Cardiac muscle cell (in vitro differentiated cells and primary cell): ENCODE results near the gene ENOX1. TPM values are rescaled to one million over a fixed set of nuclear protein-coding genes. Genes with fewer than 3 reads are reported as not detected.
A peak's percentile ranks its signal among the peaks of the same experiment; 100 is the strongest.

Source experiments
- DNase-seq, 2 donors: peaks; one replicate each; pipeline versions ENCODE4 v3.0.0 to v3.0.0-alpha.2; 2010 to 2017; ENCODE audit warnings: low read depth in 1 of 2, low spot score in 1 of 2
- H3K27ac ChIP-seq: fragments of 200-600 bp; sonication (generic); 2 replicates; pipeline ENCODE4 v1.5.1; 2016
- H3K27me3 ChIP-seq: fragments of 200-600 bp; sonication (generic); 2 replicates; pipeline ENCODE4 v1.6.0; 2016; ENCODE audit warnings: control low read depth
- H3K36me3 ChIP-seq: fragments of 200-600 bp; sonication (generic); 2 replicates; pipeline ENCODE4 v1.5.1; 2016; ENCODE audit warnings: control low read depth
- H3K4me1 ChIP-seq: fragments of 200-600 bp; sonication (generic); 2 replicates; pipeline ENCODE4 v1.8.1; 2017; ENCODE audit warnings: low read depth, mild to moderate bottlenecking, mixed run types
- H3K4me3 ChIP-seq: fragments of 200-600 bp; sonication (generic); 2 replicates; pipeline ENCODE4 v1.5.1; 2016; ENCODE audit warnings: mild to moderate bottlenecking
- H3K9me3 ChIP-seq: fragments of 200-600 bp; sonication (generic); 2 replicates; pipeline ENCODE4 v1.5.1; 2017; ENCODE audit warnings: low read depth, mild to moderate bottlenecking, control low read depth
- polyA plus RNA-seq: library from polyadenylated mRNA; unstranded; fragments of >200 nt; fragmentation: Nextera tagmentation; extraction: Ambion mirVana; gene quantifications from 2 replicates; pipeline ENCODE4 v1.2.1, GENCODE V29; 2016
- total RNA-seq: library from RNA; depleted of rRNA; stranded (reverse); fragments of >200 nt; gene quantifications from 2 replicates; pipeline ENCODE4 v1.2.3, GENCODE V29; 2016
- TF ChIP-seq, protein P1 (sequence below): IDR thresholded peaks from 2 replicates; pipeline ENCODE4 v1.5.1; 2012; ENCODE audit warnings: low read depth, mild to moderate bottlenecking, low read length

Gene ENOX1
- total and polyA plus RNA-seq, 2 experiments from 2014 or later: 2.0 to 5.1 TPM

DNA sequence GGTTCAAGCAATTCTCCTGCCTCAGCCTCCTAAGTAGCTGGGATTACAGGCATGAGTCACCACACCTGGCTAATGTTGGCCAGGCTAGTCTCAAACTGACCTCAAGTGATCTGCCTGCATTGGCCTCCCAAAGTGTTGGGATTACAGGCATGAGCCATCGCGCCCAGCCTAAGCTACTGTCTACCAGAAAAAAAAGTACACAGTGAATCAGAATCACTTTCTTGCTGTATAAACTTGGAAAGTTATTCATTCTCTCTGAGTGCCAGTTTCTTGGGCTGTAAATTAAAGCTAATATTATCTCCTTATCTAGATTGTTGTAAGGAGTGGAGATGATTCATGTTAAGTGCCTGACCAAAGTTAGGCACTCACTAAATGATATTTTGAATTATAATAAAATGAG is 242.8 kb downstream of the ENOX1 start:
- peak in 1 of 2 donors; percentile 30 for DNase-seq
- Histone ChIP-seq H3K27ac (no peak overlapping the region), H3K9me3 (no peaks in the 10 kb centered on the region), H3K27me3 (no peaks in the 10 kb centered on the region), H3K4me1 (peaks cover 36% of the 10 kb centered on the region), H3K4me3 (no peak overlapping the region), H3K36me3 (no peaks in the 10 kb centered on the region)
- TF ChIP-seq, protein P1, sequence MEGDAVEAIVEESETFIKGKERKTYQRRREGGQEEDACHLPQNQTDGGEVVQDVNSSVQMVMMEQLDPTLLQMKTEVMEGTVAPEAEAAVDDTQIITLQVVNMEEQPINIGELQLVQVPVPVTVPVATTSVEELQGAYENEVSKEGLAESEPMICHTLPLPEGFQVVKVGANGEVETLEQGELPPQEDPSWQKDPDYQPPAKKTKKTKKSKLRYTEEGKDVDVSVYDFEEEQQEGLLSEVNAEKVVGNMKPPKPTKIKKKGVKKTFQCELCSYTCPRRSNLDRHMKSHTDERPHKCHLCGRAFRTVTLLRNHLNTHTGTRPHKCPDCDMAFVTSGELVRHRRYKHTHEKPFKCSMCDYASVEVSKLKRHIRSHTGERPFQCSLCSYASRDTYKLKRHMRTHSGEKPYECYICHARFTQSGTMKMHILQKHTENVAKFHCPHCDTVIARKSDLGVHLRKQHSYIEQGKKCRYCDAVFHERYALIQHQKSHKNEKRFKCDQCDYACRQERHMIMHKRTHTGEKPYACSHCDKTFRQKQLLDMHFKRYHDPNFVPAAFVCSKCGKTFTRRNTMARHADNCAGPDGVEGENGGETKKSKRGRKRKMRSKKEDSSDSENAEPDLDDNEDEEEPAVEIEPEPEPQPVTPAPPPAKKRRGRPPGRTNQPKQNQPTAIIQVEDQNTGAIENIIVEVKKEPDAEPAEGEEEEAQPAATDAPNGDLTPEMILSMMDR: no peak

DNA sequence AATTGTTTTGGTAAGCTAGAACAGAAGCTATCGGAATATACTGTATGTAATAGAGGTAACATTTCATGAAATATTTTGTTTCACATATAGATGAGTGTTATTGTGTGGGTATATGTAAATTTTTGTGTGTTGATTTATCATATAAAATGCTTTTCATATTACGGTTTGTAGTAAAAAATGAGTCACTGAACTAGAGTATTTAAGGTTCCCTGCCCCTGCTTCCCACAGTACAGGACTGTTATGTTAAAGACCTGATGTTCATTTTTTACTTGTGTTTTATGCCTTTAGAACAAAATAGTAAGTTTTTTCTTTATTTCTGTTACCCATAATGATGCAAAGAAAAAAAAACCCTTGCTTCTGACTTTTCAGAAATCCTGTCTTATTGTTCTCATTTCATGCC is 243.4 kb downstream of the ENOX1 start:
- TF ChIP-seq, protein P1: no peak
- Histone ChIP-seq H3K27me3 (no peaks in the 10 kb centered on the region), H3K27ac (no peak overlapping the region), H3K36me3 (no peaks in the 10 kb centered on the region), H3K9me3 (no peaks in the 10 kb centered on the region), H3K4me1 (peaks cover 36% of the 10 kb centered on the region), H3K4me3 (no peak overlapping the region)
- DNase-seq: no peak

DNA sequence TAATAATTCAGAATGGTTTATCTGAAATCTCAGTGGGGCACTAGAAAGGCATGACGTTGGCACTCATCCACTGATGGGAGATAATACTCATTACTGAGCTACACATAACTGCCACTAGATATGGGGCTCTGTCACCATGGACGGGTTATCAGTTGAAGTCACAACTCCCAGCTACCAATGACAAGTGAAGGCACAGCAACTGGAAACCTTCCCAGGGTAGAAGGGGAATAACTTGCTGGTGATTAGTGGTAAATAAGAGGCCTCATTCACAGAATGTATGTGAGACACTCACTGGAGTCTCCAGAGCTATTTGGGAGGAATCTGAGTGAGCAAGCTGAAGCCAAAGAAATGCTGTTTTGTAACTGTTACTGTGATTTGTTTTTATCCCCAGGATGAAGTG is 249.6 kb downstream of the ENOX1 start:
- no peaks in the 10 kb centered on the region for H3K27me3 ChIP-seq
- TF ChIP-seq, protein P1: no peak
- H3K4me1 ChIP-seq: peaks cover 12% of the 10 kb centered on the region
- no peak overlapping the region for H3K4me3 ChIP-seq
- no peaks in the 10 kb centered on the region for H3K36me3 ChIP-seq
- no peaks in the 10 kb centered on the region for H3K9me3 ChIP-seq
- DNase-seq: peak; percentile 45 to 76
- peak overlapping the region; percentile 40 for H3K27ac ChIP-seq

DNA sequence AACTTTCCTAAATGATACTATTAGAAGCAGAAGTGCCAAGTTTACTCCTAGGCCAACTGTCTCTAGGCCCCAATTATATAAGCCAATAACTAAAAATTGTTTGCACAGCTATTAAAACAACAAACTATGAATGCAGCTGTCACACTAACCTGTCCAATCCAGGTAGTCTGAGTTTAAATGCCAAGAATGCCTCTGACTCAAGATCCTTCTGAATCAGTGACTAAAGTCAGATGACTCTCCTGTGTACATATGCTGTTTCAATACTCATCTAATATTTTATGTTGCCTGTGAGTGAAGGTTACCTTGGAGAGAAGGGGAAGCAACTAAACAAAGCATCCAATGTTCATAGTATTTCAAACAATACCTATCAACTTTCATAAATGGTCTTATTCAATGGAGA is 257.0 kb downstream of the ENOX1 start:
- Histone ChIP-seq H3K4me3 (no peak overlapping the region), H3K27ac (no peak overlapping the region), H3K4me1 (no peaks in the 10 kb centered on the region), H3K9me3 (no peaks in the 10 kb centered on the region), H3K27me3 (no peaks in the 10 kb centered on the region), H3K36me3 (no peaks in the 10 kb centered on the region)
- TF ChIP-seq, protein P1: no peak
- no peak for DNase-seq

DNA sequence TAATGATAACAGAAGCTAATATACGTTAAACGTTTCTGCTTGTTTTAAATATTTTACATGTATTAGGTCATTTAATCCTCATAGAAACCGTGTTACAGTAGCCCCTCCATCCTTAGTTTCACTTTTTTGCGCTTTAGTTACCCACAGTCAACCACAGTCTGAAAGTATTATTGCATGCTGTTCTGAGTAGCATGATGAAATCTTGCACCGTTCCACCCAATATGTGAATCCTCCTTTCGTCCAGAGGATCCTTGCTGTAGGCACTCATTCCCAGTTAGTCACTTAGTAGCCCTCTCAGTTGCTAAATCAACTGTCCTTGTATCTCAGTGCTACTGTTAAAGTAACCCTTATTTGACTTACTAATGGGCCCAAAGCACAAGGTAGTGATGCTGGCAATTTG is 257.8 kb downstream of the ENOX1 start:
- H3K27me3 ChIP-seq: no peaks in the 10 kb centered on the region
- no peak overlapping the region for H3K4me3 ChIP-seq
- DNase-seq: no peak
- no peaks in the 10 kb centered on the region for H3K36me3 ChIP-seq
- H3K9me3 ChIP-seq: no peaks in the 10 kb centered on the region
- no peak overlapping the region for H3K27ac ChIP-seq
- TF ChIP-seq, protein P1: no peak
- H3K4me1 ChIP-seq: no peaks in the 10 kb centered on the region

DNA sequence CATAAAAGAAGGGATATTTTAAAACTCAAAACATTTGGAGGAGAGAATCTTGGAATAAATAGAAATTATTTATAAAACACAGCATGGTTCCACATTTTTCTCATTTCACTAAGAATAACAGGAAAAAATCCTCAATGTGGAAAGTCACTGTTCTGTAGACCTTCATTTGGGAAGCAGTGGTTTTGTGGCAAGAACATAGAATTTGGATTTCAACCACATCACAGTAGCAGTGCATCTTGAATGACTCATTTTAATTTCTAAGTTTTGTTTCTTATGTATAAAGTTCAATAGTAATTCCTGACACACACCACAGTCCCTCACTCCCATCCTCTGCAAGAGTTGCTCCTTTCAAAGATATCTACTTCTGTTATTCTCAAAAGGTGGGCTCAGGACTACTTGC is 264.0 kb downstream of the ENOX1 start:
- Histone ChIP-seq H3K9me3 (no peaks in the 10 kb centered on the region), H3K36me3 (no peaks in the 10 kb centered on the region), H3K27me3 (no peaks in the 10 kb centered on the region), H3K27ac (no peak overlapping the region), H3K4me1 (peaks cover 4% of the 10 kb centered on the region), H3K4me3 (no peak overlapping the region)
- DNase-seq: peak in 1 of 2 donors; percentile 54
- TF ChIP-seq, protein P1: no peak
